ENCODE measurements around the gene B4GALNT2. TPM values are rescaled to one million over a fixed set of nuclear protein-coding genes. Genes with fewer than 3 reads are reported as not detected.

Gene B4GALNT2
- polyA plus RNA-seq, 1 donor from 2014 or later = not detected

DNA sequence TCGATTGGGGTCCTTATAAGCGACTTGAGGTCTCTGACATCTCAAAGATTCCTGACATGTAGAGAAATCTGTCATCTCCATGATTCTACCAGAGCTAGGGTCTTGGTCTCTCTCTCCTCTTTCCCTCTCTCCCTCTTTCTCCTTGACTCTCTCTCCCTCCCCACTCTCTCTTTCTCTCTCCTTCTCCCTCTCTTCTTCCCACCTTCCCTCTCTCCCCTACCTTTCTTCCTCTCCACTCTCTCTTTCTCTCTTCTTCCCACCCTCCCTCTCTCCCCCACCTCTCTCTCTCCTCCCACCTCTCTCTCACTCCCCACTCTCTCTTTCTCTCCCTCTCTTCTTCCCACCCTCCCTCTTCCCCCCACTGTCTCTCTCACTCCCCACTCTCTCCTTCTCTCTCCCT lies 32.6 kb downstream of the B4GALNT2 start:
- H3K9ac ChIP-seq (ENCODE audit: low read length) = no peak overlapping the region
- no peak overlapping the region for H2AFZ ChIP-seq (ENCODE audit: low read depth, low read length)
- H3K27ac ChIP-seq (ENCODE audit: low read length) = no peak overlapping the region
- H3K27me3 ChIP-seq (ENCODE audit: insufficient read depth, low read depth, low read length) = no peaks in the 10 kb centered on the region
- no peaks in the 10 kb centered on the region for H3K9me2 ChIP-seq (ENCODE audit: insufficient read depth, low read length)
- H3K79me2 ChIP-seq (replicated peaks; ENCODE audit: insufficient read depth, low read length) = no peaks in the 10 kb centered on the region
- no peaks in the 10 kb centered on the region for H3K36me3 ChIP-seq (ENCODE audit: insufficient read depth, low read length)
- no peaks in the 10 kb centered on the region for H4K20me1 ChIP-seq (ENCODE audit: insufficient read depth)
- H3K4me2 ChIP-seq (ENCODE audit: low read length) = no peak overlapping the region
- H3K4me3 ChIP-seq (ENCODE audit: low read length) = no peak overlapping the region
- no peaks in the 10 kb centered on the region for H3F3A ChIP-seq (ENCODE audit: insufficient read depth, low read length, poor library complexity, severe bottlenecking)
- no peaks in the 10 kb centered on the region for H3K9me3 ChIP-seq (ENCODE audit: low read length)
- TF ChIP-seq, protein P1, sequence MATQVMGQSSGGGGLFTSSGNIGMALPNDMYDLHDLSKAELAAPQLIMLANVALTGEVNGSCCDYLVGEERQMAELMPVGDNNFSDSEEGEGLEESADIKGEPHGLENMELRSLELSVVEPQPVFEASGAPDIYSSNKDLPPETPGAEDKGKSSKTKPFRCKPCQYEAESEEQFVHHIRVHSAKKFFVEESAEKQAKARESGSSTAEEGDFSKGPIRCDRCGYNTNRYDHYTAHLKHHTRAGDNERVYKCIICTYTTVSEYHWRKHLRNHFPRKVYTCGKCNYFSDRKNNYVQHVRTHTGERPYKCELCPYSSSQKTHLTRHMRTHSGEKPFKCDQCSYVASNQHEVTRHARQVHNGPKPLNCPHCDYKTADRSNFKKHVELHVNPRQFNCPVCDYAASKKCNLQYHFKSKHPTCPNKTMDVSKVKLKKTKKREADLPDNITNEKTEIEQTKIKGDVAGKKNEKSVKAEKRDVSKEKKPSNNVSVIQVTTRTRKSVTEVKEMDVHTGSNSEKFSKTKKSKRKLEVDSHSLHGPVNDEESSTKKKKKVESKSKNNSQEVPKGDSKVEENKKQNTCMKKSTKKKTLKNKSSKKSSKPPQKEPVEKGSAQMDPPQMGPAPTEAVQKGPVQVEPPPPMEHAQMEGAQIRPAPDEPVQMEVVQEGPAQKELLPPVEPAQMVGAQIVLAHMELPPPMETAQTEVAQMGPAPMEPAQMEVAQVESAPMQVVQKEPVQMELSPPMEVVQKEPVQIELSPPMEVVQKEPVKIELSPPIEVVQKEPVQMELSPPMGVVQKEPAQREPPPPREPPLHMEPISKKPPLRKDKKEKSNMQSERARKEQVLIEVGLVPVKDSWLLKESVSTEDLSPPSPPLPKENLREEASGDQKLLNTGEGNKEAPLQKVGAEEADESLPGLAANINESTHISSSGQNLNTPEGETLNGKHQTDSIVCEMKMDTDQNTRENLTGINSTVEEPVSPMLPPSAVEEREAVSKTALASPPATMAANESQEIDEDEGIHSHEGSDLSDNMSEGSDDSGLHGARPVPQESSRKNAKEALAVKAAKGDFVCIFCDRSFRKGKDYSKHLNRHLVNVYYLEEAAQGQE (IDR thresholded peaks at IDR 0.05; ENCODE audit: borderline replicate concordance) = no peak
- TF ChIP-seq RAD21 (conservative IDR thresholded peaks at IDR 0.05) (no peak), EZH2 (IDR thresholded peaks at IDR 0.05; ENCODE audit: borderline replicate concordance, insufficient read depth, low read length, poor library complexity, severe bottlenecking) (no peak), POLR2AphosphoS5 (IDR thresholded peaks at IDR 0.05) (no peak), TAF1 (IDR thresholded peaks at IDR 0.05; ENCODE audit: low read depth) (no peak), MXI1 (conservative IDR thresholded peaks at IDR 0.05; ENCODE audit: poor library complexity, severe bottlenecking) (no peak), SMC3 (conservative IDR thresholded peaks at IDR 0.05; ENCODE audit: poor library complexity) (no peak), EP300 (conservative IDR thresholded peaks at IDR 0.05; ENCODE audit: poor library complexity, severe bottlenecking) (no peak)
- TF ChIP-seq, protein P2, sequence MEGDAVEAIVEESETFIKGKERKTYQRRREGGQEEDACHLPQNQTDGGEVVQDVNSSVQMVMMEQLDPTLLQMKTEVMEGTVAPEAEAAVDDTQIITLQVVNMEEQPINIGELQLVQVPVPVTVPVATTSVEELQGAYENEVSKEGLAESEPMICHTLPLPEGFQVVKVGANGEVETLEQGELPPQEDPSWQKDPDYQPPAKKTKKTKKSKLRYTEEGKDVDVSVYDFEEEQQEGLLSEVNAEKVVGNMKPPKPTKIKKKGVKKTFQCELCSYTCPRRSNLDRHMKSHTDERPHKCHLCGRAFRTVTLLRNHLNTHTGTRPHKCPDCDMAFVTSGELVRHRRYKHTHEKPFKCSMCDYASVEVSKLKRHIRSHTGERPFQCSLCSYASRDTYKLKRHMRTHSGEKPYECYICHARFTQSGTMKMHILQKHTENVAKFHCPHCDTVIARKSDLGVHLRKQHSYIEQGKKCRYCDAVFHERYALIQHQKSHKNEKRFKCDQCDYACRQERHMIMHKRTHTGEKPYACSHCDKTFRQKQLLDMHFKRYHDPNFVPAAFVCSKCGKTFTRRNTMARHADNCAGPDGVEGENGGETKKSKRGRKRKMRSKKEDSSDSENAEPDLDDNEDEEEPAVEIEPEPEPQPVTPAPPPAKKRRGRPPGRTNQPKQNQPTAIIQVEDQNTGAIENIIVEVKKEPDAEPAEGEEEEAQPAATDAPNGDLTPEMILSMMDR (IDR thresholded peaks at IDR 0.05; ENCODE audit: poor library complexity, severe bottlenecking) = no peak

DNA sequence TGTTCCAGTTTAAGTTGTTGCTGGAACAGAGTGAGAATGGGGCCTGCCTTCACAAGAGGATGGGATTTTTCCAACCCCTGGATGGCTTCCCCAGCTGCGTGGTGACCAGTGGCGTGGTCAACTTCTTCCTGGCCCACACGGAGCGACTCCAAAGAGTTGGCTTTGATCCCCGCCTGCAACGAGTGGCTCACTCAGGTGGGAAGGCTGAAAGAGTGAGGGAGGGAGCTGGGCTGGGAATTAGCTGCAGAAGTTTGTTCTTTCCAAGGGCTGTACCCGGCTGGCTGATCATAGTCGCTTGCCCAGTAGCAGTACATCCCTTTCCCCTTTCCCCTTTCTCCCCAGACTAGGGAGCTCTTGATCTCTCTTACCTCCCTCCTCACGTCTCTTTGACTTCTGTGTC lies 36.1 kb downstream of the B4GALNT2 start:
- H3K9ac ChIP-seq (ENCODE audit: low read length) = no peak overlapping the region
- no peak overlapping the region for H3K27ac ChIP-seq (ENCODE audit: low read length)
- no peaks in the 10 kb centered on the region for H3K9me3 ChIP-seq (ENCODE audit: low read length)
- H3K4me2 ChIP-seq (ENCODE audit: low read length) = no peak overlapping the region
- no peaks in the 10 kb centered on the region for H3F3A ChIP-seq (ENCODE audit: insufficient read depth, low read length, poor library complexity, severe bottlenecking)
- H3K36me3 ChIP-seq (ENCODE audit: insufficient read depth, low read length) = no peaks in the 10 kb centered on the region
- TF ChIP-seq SMC3 (conservative IDR thresholded peaks at IDR 0.05; ENCODE audit: poor library complexity) (no peak), RAD21 (conservative IDR thresholded peaks at IDR 0.05) (no peak), MXI1 (conservative IDR thresholded peaks at IDR 0.05; ENCODE audit: poor library complexity, severe bottlenecking) (no peak), EP300 (conservative IDR thresholded peaks at IDR 0.05; ENCODE audit: poor library complexity, severe bottlenecking) (no peak), POLR2AphosphoS5 (IDR thresholded peaks at IDR 0.05) (no peak)
- H3K27me3 ChIP-seq (ENCODE audit: insufficient read depth, low read depth, low read length) = no peaks in the 10 kb centered on the region
- no peaks in the 10 kb centered on the region for H3K79me2 ChIP-seq (replicated peaks; ENCODE audit: insufficient read depth, low read length)
- no peak overlapping the region for H3K4me3 ChIP-seq (ENCODE audit: low read length)
- H3K9me2 ChIP-seq (ENCODE audit: insufficient read depth, low read length) = no peaks in the 10 kb centered on the region
- no peak overlapping the region for H2AFZ ChIP-seq (ENCODE audit: low read depth, low read length)
- no peaks in the 10 kb centered on the region for H4K20me1 ChIP-seq (ENCODE audit: insufficient read depth)
